WI38 (cell line): ENCODE results near the gene SLC7A8.

ENCODE experiments used
- H3K4me3 ChIP-seq: 2 replicates; pipeline ENCODE4 v1.5.1; 2011; ENCODE audit warnings: low read depth, mild to moderate bottlenecking, control low read depth, low read length
- TF ChIP-seq, protein P1 (sequence below): IDR thresholded peaks from 2 replicates; pipeline ENCODE4 v1.5.1; 2012; ENCODE audit warnings: low read depth, mild to moderate bottlenecking, control low read depth, low read length

The SLC7A8 gene

DNA sequence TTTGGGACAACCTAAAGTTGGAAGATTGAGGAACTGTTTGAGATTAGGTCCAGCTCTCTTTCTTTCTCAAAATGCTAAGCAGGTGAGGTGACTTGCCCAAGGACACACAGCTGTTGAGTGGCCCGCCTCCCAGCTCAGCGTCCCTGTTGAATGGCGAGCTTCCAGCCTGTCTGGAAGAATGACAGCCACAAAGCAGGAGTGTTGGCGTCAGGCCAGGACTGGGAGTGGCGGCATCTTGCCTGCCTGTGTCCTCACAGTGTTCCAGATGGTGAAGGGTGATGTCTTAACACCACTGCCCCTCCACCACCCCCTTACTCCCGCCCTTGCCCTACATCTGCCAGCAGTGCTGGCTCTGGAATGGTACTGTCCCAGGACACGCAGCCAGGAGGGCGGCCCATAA is 60.0 kb downstream of the SLC7A8 start:
- H3K4me3 ChIP-seq: no peak overlapping the region
- TF ChIP-seq, protein P1, sequence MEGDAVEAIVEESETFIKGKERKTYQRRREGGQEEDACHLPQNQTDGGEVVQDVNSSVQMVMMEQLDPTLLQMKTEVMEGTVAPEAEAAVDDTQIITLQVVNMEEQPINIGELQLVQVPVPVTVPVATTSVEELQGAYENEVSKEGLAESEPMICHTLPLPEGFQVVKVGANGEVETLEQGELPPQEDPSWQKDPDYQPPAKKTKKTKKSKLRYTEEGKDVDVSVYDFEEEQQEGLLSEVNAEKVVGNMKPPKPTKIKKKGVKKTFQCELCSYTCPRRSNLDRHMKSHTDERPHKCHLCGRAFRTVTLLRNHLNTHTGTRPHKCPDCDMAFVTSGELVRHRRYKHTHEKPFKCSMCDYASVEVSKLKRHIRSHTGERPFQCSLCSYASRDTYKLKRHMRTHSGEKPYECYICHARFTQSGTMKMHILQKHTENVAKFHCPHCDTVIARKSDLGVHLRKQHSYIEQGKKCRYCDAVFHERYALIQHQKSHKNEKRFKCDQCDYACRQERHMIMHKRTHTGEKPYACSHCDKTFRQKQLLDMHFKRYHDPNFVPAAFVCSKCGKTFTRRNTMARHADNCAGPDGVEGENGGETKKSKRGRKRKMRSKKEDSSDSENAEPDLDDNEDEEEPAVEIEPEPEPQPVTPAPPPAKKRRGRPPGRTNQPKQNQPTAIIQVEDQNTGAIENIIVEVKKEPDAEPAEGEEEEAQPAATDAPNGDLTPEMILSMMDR: no peak

DNA sequence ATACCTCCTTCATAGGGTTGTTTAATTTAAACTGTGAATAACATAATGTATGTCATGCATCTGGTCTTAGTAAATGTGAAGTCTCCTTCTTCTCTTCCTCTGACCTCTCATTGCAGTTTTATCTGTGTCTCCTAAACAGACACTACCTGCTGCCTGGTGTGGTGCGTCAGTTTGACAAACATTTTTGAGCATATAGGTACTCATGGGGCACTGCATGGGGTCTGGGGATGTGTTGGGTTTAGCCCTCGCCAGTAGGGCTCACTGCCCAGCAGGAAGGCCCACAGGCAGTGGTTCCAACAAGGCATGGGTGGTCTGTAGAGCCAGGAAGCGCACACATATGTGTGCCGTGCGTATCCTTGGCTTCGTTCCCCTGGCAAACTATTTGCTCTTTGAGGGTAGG is 61.4 kb downstream of the SLC7A8 start:
- no peak overlapping the region for H3K4me3 ChIP-seq
- TF ChIP-seq, protein P1: no peak

DNA sequence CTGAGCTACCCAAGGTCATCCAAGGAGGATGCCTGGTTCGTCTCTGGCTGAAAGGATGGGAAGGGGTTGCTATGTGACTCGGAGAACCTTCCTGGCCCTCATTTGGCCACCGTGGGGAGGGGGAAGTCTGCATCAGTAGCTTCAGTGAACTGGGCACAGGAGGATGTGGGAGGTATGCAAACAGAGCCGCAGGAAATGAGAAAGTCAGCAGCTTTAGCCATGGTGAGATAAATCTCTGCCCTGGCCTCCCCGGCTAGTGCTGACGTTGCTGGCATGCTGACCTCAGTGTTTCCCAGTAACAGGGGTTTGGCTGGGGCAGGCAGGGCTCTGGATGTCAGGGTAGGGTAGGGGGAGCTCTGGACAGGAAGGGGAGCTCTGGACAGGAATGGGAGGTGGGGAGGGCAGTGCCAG is 62.1 kb downstream of the SLC7A8 start:
- TF ChIP-seq, protein P1: no peak
- H3K4me3 ChIP-seq: no peak overlapping the region

DNA sequence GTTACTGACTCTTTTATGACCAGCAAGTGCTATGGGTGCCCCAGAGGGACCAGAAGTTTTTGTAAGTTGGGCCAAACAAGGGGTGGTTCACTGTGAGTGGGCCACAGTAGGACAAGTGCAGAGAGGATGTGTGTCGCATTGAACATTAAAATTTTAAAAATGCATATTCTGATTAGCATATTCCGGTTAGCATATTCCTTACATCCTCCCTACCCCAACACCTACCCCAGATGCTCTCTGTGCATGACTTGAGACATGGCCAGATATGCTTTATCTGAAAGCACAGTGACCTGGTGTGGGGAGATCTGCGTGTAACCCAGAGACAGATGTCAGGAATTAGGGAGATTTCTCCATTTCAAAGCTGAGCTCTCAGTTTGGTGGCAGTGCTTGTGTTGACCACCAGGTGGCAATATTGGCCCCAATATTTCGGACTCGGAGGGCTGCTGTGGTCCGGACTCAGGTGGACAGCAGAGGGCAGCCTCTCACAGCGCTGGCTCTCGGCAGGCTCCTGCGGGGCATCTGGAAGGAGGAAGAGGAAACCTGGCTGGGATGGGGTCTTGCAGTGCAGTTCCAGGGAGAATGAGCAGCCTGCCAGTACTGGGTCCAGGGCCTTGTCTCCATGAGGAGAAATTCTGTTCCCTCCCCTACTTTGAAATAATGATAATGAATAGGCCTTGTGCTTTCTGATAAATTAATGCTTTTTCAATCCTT is 62.8 kb downstream of the SLC7A8 start:
- TF ChIP-seq, protein P1: peak; percentile 100
- H3K4me3 ChIP-seq: no peak overlapping the region

DNA sequence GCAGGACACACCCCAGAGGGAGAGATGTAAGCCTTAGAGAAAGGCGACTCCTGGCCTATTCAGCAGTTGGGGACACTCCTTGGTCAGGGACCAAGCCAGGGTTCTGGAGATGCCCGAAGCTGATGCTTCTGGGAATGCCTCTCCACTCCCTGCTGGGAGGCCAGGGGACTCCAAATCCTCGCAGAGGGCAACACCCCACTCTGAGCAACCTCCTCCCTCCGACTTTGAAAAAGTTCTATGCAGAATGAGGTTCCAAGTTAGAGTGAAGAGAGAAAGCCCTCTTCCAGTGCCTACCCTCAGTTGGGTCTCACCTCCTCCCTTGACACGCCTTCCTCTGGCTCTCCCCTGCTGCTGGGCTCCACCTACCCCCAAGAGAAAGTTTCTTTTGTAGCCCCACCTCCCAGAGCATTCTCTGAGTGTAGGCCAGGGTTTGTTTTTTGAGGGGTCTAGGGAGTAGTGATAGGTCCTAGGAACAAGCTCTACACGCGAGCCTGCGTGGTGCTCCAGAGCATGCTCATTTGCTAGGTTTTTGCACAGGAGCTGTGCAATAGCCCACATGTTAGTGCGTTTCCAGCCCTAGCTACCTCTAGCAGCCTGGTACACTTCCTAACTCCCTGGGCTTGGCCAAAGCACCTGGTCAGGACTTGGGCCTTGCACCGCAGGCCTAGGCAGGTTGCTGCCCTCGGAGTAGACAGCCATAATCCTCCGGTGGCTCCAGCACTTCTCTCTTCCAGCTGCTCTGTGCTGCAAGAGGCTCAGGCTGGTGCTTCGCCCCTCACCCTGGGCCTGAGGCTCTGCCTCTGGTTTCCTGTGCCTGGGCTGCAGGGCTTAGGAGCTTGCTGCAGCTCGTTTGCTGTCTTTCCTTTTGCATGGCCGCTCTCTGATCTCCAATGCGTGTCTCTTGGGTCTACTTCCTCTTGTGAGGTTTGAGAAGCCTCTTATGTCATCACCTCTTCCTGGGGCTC is 63.8 kb downstream of the SLC7A8 start:
- TF ChIP-seq, protein P1: no peak
- no peak overlapping the region for H3K4me3 ChIP-seq

DNA sequence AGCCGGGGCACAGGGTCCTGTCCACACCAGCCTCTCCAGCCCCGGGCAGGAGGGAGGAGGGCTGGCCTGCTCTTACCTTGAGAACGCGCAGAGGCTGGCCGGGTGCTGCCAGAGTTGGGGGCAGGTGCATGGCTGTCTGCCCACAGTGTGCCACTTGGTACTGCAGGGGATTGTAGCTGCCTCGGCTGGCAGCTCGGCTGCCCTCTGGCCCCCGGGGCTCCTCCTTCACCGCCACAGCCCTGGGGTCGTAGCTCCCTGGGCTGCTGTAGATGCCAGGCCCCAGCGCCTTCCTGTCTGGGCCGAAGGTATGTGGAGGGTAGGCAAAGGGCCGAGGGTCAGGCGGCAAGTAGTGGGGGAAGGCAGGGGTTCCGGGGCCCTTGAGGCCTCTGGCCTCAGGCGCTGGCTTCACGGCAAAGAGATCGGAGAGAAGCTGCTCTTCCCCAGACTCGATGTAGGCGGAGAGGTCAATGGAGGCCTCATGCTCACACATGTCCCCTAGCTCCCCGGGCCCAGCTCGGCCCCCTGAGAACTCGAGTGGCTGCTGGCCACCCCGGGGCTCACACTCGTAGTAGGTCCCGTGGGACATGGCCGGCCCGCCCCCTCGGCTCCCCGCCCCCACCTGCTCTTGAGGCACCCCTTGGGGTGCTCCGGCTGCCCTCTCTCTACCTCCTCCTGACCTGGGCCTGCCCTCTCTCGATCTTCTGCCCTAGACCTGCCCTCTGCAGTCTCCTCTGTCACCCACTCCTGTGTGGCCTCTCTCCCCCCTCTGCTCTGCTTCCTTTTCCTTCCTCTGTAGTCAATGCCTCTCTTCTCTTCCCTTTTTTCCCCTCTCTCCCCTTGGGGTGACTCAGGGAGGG is 64.7 kb downstream of the SLC7A8 start, which contains the start of gene CEBPE:
CEBPE (minus strand) TSS at position 750 of the 857 bp plus-strand sequence; CDS start at position 586, 164 bp downstream.
- TF ChIP-seq, protein P1: no peak
- H3K4me3 ChIP-seq: no peak within 1 kb of the TSS
